ENCODE data around the gene KRT72. TPM values are rescaled to one million over a fixed set of nuclear protein-coding genes. Genes with fewer than 3 reads are reported as not detected.

KRT72 gene
- total RNA-seq, 1 donor = not detected

- no peak for TF ChIP-seq CTCF (IDR thresholded peaks at IDR 0.05; ENCODE audit: extremely low read depth, low read depth, low read length)
- Histone ChIP-seq H3K27me3 (ENCODE audit: insufficient read depth, low read length) (peaks cover 48% of the 10 kb centered on the region), H3K27ac (ENCODE audit: low read depth, low read length) (no peak overlapping the region)
Observed at GRCh38 chr12:52578469-52578868, 22.8 kb downstream of the KRT72 start.

GRCh38 chr12:52577316-52577715 lies 23.9 kb downstream of the KRT72 start:
- no peak overlapping the region for H3K4me2 ChIP-seq (ENCODE audit: insufficient read depth, low read length)
- H3K4me3 ChIP-seq (ENCODE audit: insufficient read depth, low read length) = no peak overlapping the region
- H3K9me3 ChIP-seq (ENCODE audit: low read depth, low read length) = no peaks in the 10 kb centered on the region
- H3K4me1 ChIP-seq (ENCODE audit: insufficient read depth, low read length) = no peaks in the 10 kb centered on the region
- TF ChIP-seq CTCF (IDR thresholded peaks at IDR 0.05; ENCODE audit: extremely low read depth, low read depth, low read length) = no peak
- H3K36me3 ChIP-seq (ENCODE audit: insufficient read depth, low read length) = no peaks in the 10 kb centered on the region
- no peak overlapping the region for H2AFZ ChIP-seq (ENCODE audit: low read length)
- no peak overlapping the region for H3K27ac ChIP-seq (ENCODE audit: low read depth, low read length)
- no peaks in the 10 kb centered on the region for H3K79me2 ChIP-seq (ENCODE audit: insufficient read depth, low read length)
- H4K20me1 ChIP-seq (ENCODE audit: insufficient read depth, low read length) = no peaks in the 10 kb centered on the region
- DNase-seq (ENCODE audit: insufficient read length, low spot score, missing footprints) = no peak
- H3K27me3 ChIP-seq (ENCODE audit: insufficient read depth, low read length) = peaks cover 55% of the 10 kb centered on the region

More at GRCh38 chr12:52578469-52578868, 22.8 kb downstream of the KRT72 start:
- Histone ChIP-seq H3K36me3 (ENCODE audit: insufficient read depth, low read length) (no peaks in the 10 kb centered on the region), H2AFZ (ENCODE audit: low read length) (no peak overlapping the region), H3K4me3 (ENCODE audit: insufficient read depth, low read length) (no peak overlapping the region), H3K79me2 (ENCODE audit: insufficient read depth, low read length) (no peaks in the 10 kb centered on the region), H3K4me1 (ENCODE audit: insufficient read depth, low read length) (no peaks in the 10 kb centered on the region), H4K20me1 (ENCODE audit: insufficient read depth, low read length) (no peaks in the 10 kb centered on the region), H3K4me2 (ENCODE audit: insufficient read depth, low read length) (no peak overlapping the region), H3K9me3 (ENCODE audit: low read depth, low read length) (no peaks in the 10 kb centered on the region)
- DNase-seq (ENCODE audit: insufficient read length, low spot score, missing footprints) = no peak

GRCh38 chr12:52575948-52576347 lies 25.3 kb downstream of the KRT72 start:
- no peaks in the 10 kb centered on the region for H3K79me2 ChIP-seq (ENCODE audit: insufficient read depth, low read length)
- peak; percentile 43 for DNase-seq (ENCODE audit: insufficient read length, low spot score, missing footprints)
- TF ChIP-seq CTCF (IDR thresholded peaks at IDR 0.05; ENCODE audit: extremely low read depth, low read depth, low read length) = no peak
- no peaks in the 10 kb centered on the region for H3K36me3 ChIP-seq (ENCODE audit: insufficient read depth, low read length)
- H3K4me1 ChIP-seq (ENCODE audit: insufficient read depth, low read length) = no peaks in the 10 kb centered on the region
- H3K27me3 ChIP-seq (ENCODE audit: insufficient read depth, low read length) = peaks cover 64% of the 10 kb centered on the region
- no peak overlapping the region for H3K4me3 ChIP-seq (ENCODE audit: insufficient read depth, low read length)
- H3K27ac ChIP-seq (ENCODE audit: low read depth, low read length) = no peak overlapping the region
- no peaks in the 10 kb centered on the region for H4K20me1 ChIP-seq (ENCODE audit: insufficient read depth, low read length)
- no peak overlapping the region for H3K4me2 ChIP-seq (ENCODE audit: insufficient read depth, low read length)
- H3K9me3 ChIP-seq (ENCODE audit: low read depth, low read length) = no peaks in the 10 kb centered on the region
- H2AFZ ChIP-seq (ENCODE audit: low read length) = no peak overlapping the region

GRCh38 chr12:52575256-52575655 lies 26.0 kb downstream of the KRT72 start:
- no peaks in the 10 kb centered on the region for H3K79me2 ChIP-seq (ENCODE audit: insufficient read depth, low read length)
- H3K4me3 ChIP-seq (ENCODE audit: insufficient read depth, low read length) = no peak overlapping the region
- H2AFZ ChIP-seq (ENCODE audit: low read length) = no peak overlapping the region
- no peaks in the 10 kb centered on the region for H3K36me3 ChIP-seq (ENCODE audit: insufficient read depth, low read length)
- peaks cover 67% of the 10 kb centered on the region for H3K27me3 ChIP-seq (ENCODE audit: insufficient read depth, low read length)
- TF ChIP-seq CTCF (IDR thresholded peaks at IDR 0.05; ENCODE audit: extremely low read depth, low read depth, low read length) = no peak
- H3K27ac ChIP-seq (ENCODE audit: low read depth, low read length) = no peak overlapping the region
- no peaks in the 10 kb centered on the region for H3K4me1 ChIP-seq (ENCODE audit: insufficient read depth, low read length)
- no peak for DNase-seq (ENCODE audit: insufficient read length, low spot score, missing footprints)
- H4K20me1 ChIP-seq (ENCODE audit: insufficient read depth, low read length) = no peaks in the 10 kb centered on the region
- no peak overlapping the region for H3K4me2 ChIP-seq (ENCODE audit: insufficient read depth, low read length)
- H3K9me3 ChIP-seq (ENCODE audit: low read depth, low read length) = no peaks in the 10 kb centered on the region

All from osteoblast (primary cell).